Bronchial epithelial cell (primary cell): Measurements from ENCODE around the gene MMP21. TPM values are rescaled to one million over a fixed set of nuclear protein-coding genes. Genes with fewer than 3 reads are reported as not detected.

Experiments used
- DNase-seq: peaks from one replicate; pipeline ENCODE4 v3.0.0-alpha.2; 2010; ENCODE audit warnings: low read depth
- FAIRE-seq: peaks from 2 replicates; lab custom pipeline; 2011; peaks lifted over from hg19 to GRCh38; lab: Jason Lieb, UNC
- H3K27me3 ChIP-seq: 2 replicates; pipeline ENCODE4 v1.5.1; 2011; ENCODE audit warnings: low read length; ENCODE audit not compliant: control insufficient read depth, insufficient read depth
- H3K36me3 ChIP-seq: 2 replicates; pipeline ENCODE4 v1.5.1; 2011; ENCODE audit warnings: low read length; ENCODE audit not compliant: control insufficient read depth, insufficient read depth
- H3K4me3 ChIP-seq: 2 replicates; pipeline ENCODE4 v1.5.1; 2011; ENCODE audit warnings: mild to moderate bottlenecking, low read depth, low read length, control low read depth
- total RNA-seq: library from RNA; depleted of rRNA; stranded (reverse); fragments of >200 nt; gene quantifications from 2 replicates; pipeline ENCODE4 v1.2.1, GENCODE V29; 2014
- TF ChIP-seq, protein P1 (sequence below): IDR thresholded peaks from 2 replicates; pipeline ENCODE4 v1.5.1; 2011; ENCODE audit warnings: mild to moderate bottlenecking, moderate library complexity, low read length, control low read depth, inconsistent platforms; ENCODE audit not compliant: insufficient read depth, severe bottlenecking

MMP21 gene, protein sequence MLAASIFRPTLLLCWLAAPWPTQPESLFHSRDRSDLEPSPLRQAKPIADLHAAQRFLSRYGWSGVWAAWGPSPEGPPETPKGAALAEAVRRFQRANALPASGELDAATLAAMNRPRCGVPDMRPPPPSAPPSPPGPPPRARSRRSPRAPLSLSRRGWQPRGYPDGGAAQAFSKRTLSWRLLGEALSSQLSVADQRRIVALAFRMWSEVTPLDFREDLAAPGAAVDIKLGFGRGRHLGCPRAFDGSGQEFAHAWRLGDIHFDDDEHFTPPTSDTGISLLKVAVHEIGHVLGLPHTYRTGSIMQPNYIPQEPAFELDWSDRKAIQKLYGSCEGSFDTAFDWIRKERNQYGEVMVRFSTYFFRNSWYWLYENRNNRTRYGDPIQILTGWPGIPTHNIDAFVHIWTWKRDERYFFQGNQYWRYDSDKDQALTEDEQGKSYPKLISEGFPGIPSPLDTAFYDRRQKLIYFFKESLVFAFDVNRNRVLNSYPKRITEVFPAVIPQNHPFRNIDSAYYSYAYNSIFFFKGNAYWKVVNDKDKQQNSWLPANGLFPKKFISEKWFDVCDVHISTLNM
- not detected in 2 replicates for total RNA-seq

DNA sequence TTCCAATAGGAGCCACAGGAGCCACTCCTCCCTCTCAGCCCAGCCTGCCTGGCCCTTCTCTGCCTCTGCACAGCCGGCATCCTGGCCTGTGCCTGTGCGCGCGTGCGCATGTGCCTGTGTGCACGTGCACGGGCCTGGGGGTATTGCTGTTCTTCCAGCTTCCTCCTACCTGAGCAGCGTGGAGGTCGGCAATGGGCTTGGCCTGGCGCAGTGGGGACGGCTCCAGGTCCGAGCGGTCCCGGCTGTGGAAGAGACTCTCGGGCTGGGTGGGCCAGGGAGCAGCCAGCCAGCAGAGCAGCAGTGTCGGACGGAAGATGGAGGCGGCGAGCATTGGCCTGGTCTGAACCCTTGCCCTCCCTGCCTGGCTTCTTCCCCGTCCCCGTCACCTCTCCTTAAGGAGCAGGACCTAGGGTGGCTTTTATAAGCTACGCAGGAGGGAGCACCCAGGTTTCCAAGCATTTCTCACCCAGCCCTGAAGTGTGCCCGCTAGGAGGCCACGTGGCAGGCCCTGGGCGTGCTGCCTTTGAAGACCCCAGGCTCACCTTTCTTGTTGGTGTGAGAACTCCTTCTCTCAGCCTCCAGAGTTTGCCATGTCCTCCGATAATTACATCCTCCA, at the start of gene MMP21:
MMP21 (minus strand) TSS at position 331 of the 616 bp plus-strand sequence; CDS start at position 331, 0 bp downstream.
- Histone ChIP-seq H3K4me3 (no peak within 1 kb of the TSS), H3K36me3 (no peaks in the 10 kb centered on the region), H3K27me3 (no peaks in the 10 kb centered on the region)
- DNase-seq: no peak
- FAIRE-seq: no peak
- TF ChIP-seq, protein P1, sequence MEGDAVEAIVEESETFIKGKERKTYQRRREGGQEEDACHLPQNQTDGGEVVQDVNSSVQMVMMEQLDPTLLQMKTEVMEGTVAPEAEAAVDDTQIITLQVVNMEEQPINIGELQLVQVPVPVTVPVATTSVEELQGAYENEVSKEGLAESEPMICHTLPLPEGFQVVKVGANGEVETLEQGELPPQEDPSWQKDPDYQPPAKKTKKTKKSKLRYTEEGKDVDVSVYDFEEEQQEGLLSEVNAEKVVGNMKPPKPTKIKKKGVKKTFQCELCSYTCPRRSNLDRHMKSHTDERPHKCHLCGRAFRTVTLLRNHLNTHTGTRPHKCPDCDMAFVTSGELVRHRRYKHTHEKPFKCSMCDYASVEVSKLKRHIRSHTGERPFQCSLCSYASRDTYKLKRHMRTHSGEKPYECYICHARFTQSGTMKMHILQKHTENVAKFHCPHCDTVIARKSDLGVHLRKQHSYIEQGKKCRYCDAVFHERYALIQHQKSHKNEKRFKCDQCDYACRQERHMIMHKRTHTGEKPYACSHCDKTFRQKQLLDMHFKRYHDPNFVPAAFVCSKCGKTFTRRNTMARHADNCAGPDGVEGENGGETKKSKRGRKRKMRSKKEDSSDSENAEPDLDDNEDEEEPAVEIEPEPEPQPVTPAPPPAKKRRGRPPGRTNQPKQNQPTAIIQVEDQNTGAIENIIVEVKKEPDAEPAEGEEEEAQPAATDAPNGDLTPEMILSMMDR: no peak

DNA sequence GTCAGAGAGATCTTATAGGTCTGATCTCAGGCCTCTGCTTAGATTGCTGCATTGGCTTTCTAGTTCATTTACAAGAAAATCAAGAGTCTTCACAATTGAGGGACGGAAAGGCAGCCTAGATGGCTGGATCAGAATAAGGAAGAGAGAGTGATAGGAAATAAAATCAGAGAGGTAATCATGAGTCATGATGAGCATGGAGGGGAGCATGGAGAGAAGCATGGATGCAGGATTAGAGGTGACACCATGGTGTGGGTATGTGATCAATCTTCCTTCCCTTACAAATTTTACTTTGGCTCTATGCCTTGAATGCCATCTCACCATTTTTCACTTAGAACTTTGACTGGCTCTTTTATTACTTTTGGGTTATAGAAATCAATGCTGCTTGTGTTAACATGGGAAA, 49.1 kb upstream of the MMP21 start:
- TF ChIP-seq, protein P1: no peak
- Histone ChIP-seq H3K27me3 (no peaks in the 10 kb centered on the region), H3K36me3 (peaks cover 11% of the 10 kb centered on the region), H3K4me3 (peak overlapping the region; percentile 77)
- peak; percentile 66 for DNase-seq
- FAIRE-seq: no peak

DNA sequence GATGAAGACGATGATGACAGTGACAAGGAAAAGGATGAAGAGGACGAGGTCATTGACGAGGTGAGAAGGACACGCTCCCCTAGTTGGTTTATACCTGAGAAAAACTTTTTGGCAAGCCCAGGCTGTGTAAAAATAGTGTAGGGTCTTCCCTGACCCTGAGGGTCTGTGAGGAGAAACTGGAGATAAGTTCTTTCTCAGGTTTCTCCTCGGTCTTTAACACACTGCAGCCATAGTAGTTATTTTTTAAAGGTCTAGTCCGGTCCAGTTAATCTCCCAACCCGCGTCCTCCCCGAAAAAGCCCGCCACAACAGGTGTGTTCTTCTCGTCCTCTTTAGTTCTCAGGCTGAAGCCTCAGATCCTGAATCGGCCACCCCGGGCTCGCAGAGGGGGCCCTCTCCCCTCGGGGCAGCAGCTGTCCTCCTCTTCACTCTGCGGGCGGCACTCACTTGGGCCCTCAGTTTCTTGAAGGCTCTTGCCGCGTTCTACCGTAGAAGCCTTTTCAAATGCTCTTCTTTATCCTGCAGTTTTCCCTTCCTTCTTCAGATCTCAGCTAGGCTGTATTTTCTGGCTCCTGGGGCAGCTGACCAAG, 48.1 kb upstream of the MMP21 start:
- Histone ChIP-seq H3K36me3 (peaks cover 7% of the 10 kb centered on the region), H3K4me3 (peak overlapping the region; percentile 77), H3K27me3 (no peaks in the 10 kb centered on the region)
- FAIRE-seq: no peak
- DNase-seq: no peak
- TF ChIP-seq, protein P1: no peak

DNA sequence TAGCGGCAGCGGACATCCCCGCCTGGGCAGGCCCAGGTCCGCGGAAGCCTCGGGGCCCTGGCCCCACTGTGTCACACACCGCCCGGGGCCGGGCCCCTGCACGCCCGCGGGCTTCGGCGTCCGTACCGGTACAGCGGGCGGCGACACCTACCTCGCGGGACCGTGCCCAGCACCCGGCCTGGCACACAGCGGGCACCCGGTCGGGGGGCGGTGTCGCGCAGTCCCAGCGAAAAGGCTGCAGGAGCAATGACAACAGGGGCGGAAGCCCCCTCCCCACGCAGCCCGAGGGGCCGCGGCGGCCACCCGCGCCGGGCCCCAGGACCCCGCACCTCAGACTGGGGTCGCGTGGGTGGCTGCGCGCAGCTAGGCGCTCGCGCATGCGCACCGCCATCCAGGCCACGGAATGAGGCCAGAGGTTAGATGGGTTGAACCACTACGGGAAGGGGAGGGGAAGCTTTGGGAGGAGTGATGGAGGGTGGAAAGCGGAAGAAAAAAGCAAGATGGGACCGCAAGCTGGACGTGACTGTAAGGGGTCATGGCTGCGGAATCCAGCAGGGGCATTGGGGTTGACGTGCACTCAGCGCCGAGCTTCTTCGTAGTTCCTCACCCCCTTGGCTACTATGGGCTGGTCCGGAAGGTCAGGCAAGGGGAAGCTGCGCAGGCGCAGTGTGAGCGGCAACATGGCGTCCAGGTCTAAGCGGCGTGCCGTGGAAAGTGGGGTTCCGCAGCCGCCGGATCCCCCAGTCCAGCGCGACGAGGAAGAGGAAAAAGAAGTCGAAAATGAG, 47.4 kb upstream of the MMP21 start, which contains the start of the genes BCCIP and UROS:
BCCIP (plus strand) TSS at position 669 of the 785 bp plus-strand sequence; CDS start at position 681, 12 bp downstream.
UROS (minus strand) TSS at position 381 of the 785 bp plus-strand sequence. CDS start 6,759 bp downstream, outside the sequence.
- H3K4me3 ChIP-seq: peak within 1 kb of the TSS; percentile 77
- TF ChIP-seq, protein P1: no peak
- DNase-seq: peak; percentile 72
- H3K36me3 ChIP-seq: peaks cover 3% of the 10 kb centered on the region
- FAIRE-seq: no peak
- no peaks in the 10 kb centered on the region for H3K27me3 ChIP-seq

DNA sequence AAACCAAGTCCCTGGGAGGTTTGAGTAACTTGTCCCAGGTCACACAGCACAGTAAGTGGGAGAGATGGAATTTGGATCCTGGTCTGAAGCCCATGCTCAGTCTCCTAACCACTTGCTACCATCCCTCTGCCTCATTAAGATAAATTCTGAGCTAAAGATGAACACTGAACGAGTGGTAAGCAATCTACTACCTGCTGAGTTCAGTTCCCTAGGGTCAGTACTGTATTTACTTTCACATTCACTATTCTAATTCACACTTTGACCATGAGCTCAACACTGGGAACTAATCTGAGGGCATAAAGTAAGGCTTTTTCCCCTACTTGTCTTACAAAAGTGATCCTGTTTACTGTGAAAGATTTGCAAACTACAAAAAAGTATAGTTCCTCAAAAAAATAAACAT, 45.1 kb upstream of the MMP21 start:
- Histone ChIP-seq H3K36me3 (peaks cover under 1% of the 10 kb centered on the region), H3K4me3 (no peak overlapping the region), H3K27me3 (no peaks in the 10 kb centered on the region)
- no peak for FAIRE-seq
- TF ChIP-seq, protein P1: no peak
- DNase-seq: no peak
